GM12873 (cell line): ENCODE results near the gene FOXK1.

Experiments
- TF ChIP-seq, protein P1 (sequence below): IDR thresholded peaks from 2 replicates; pipeline ENCODE4 v1.5.1; 2012; ENCODE audit warnings: low read depth, mild to moderate bottlenecking, moderate library complexity, low read length, control low read depth; ENCODE audit not compliant: insufficient read depth; ENCODE audit errors: missing control alignments

Gene FOXK1

DNA sequence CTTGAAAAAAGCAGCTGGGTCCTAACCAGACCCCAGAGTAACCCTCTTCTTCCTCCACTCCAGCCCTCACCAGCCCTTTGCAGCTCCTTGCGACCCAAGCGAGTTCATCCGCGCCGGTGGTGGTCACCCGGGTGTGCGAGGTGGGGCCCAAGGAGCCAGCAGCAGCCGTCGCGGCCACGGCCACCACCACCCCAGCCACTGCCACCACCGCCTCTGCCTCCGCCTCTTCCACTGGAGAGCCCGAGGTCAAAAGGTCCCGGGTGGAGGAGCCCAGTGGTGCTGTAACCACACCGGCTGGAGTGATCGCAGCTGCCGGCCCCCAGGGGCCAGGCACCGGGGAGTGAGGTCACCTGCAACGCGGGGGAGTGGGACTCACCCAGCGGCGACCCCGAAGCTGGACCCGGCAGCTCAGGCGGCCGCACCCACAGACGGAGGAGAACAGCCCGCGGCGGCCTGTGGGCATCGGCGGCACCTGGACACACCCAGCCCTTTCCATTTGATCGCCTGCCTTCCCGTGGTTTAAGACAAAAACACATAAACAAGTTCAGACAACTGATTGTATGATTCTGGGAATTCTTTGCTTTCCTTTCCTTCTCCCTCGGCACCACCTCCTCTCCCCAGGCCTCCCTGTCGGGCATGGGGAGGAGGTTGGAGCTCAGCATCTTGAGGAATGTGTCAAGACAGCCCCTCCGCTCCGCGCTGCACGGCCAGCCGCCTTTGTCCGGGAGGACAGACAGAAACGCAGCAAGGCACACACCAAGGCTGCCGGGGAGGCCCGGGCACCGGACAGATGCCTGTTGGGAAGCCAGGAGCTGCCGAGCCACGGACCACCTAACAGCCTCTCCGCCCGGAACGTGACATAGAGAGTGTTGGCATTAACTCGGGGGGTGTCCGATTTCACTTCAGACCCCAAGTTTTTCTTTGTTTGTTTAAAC lies 80.3 kb downstream of the FOXK1 start:
- TF ChIP-seq, protein P1, sequence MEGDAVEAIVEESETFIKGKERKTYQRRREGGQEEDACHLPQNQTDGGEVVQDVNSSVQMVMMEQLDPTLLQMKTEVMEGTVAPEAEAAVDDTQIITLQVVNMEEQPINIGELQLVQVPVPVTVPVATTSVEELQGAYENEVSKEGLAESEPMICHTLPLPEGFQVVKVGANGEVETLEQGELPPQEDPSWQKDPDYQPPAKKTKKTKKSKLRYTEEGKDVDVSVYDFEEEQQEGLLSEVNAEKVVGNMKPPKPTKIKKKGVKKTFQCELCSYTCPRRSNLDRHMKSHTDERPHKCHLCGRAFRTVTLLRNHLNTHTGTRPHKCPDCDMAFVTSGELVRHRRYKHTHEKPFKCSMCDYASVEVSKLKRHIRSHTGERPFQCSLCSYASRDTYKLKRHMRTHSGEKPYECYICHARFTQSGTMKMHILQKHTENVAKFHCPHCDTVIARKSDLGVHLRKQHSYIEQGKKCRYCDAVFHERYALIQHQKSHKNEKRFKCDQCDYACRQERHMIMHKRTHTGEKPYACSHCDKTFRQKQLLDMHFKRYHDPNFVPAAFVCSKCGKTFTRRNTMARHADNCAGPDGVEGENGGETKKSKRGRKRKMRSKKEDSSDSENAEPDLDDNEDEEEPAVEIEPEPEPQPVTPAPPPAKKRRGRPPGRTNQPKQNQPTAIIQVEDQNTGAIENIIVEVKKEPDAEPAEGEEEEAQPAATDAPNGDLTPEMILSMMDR: no peak

DNA sequence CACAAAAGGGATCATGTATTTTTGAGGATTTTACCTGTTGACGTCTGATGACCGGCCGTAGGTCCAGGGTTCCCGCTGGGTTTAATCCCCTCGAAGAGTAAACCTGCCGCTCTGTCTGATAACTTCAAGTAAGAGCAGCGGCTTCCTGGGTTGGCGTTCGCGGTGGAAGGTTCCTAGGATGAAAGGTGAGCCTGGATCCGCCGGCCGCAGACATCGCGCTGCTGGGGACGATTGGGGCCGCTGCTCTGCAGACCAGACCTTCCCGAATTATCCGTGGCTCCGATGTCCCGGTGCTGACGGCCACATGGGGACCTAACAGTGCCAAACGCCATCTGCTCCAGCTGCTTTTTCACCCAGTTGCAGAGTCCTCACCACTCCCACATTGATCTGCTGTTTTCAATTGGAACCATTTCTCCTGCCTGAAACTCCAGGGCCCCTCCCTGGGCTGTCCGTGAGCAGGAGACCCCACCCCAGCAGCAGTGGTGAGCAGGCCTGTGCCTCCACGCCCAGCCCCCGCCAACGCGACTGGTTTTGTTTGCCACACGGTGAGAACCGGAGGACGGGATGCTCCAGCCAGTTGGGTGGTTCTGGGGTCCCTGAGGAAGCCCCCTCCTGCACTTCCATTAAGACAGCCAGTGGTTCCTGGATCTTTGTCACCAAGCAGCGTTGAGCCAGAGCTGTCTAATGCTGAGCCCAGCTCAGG lies 81.1 kb downstream of the FOXK1 start:
- TF ChIP-seq, protein P1: no peak

DNA sequence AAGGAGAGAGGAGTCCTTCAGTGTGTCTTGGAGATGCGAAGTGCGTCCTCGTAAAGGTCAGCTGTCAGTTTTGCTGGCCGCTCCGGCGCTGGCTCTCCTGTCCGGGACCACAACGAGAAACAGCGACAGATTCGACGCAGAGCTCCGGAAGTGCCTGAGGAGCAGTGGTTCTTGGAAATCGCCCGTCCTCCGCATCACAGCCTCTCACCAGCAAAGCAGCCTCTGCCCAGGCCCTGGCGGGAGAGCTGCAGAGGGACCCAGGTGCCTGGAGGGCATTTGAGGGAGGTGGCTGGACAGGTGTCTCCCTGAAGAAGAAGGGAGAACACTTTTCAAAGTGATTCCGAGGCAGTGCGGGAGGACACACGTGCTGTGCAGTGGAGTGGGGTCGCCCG lies 81.7 kb downstream of the FOXK1 start:
- TF ChIP-seq, protein P1: no peak

DNA sequence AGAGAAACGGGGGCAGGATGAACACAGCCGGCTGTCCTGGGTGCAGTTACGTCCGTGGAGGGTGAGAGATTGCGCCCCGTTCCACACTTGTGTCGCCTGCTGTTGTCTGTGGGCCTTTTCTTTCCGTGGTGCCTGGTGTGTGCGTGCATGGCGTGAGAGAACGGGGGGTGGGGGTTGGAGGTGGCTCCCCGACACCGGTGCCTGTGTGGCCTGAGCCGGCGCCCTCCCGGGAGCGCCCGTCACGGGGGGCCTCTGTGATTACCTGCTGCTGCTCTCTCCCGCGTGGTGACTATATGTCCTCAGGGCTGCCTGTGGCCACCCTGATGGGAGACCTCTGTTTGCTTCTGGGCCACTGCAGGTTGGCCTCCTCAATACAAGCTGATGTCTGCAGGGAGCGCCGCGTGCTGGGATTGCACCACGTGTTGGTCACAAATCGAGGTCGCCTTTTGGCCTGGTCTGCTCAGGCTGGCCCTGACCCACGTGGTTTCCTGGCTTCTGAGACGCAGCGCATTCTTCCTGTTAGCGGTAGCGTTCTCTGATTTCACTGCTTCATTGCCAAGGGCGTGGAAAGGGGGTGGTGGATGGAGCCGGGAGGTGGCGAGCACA lies 82.4 kb downstream of the FOXK1 start:
- TF ChIP-seq, protein P1: no peak

DNA sequence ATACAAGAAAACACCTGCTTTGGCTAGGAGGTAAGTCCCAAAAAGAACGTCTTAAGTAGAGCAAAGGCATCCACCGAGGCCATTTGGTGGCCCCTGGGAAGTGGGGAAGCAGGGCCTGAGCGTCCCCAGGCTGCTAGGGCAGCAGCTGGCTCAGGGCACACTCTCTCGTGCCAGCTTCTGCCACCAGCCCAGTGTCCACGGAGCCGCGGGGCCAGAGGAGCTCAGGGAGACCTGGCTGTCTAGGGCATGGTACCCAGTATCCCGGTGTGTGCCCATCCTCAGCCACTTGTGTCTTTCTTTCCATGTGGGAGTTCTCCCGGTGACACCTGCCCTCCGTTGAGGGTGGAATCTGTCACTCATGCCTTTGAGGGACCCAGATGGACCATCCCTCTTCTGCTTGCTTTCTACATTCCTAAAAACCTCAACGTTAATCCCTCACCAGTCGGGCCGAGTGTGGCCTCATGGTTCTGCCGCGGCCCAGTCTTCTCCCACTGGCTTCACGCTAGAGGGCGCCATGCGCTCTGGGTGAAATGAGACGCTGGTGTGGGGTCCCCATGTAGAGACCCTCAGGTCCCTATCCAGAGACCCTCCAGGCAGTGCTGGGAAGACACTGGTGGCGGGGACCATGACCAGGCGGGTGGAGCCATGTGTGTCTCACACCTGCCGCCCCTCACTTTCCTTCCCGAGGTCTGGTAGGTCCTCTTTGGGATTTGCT lies 83.8 kb downstream of the FOXK1 start:
- TF ChIP-seq, protein P1: no peak

DNA sequence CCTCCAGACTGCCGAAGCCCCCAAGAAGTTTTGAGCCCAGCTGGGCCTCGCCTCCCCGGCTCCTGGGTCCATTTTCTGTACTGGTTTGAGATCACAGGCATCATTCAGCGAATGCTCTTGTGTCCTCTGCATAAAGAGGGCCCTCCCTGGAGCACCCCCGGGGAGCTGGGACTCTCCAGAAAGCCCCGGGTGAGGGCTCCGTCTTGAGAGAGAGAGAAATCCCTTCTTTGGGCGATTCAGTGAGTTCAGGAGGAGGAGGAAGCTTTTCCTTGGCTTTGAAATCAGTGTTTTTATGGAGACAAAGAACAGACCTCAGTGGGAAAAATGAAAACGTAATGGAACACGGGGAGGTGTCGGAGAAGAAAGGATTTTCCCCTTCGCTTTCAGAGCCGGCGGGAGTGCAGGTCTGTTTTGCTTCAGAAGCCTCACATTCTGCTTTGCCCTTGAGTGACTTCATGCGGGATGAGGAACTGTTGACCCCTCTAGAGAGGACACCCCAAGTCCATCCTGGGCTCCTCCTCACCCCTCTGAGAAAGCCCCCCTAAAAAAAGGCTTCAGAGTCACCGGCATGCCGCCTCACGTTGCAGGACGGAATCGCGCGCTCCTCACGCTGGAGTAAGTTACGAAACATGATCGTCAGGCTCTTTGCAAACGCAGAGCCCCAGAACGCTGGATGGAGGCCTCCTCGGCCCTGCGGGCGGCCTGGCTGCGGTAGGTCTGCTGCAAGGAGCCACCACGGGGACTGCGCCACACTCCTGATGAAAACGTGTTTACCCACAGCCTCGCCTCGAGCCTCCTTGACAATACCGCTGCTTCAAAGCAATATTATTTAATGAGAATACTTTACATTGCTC lies 84.8 kb downstream of the FOXK1 start:
- TF ChIP-seq, protein P1: no peak
